Stimulated activated CD8-positive, alpha-beta memory T cell treated with anti-CD3 and anti-CD28 coated beads, Interleukin-12 subunit alpha, Interleukin-12 subunit beta, amount 100 ng/mL, for 4 hours (primary cell): ENCODE data around the gene RTN4R.

Experiments used
- DNase-seq: peaks from one replicate; pipeline ENCODE4 v3.0.0-alpha.2; 2020; ENCODE audit warnings: low read depth

The RTN4R gene

GRCh38 chr22:20199413-20199842 lies 68.7 kb downstream of the RTN4R start:
- DNase-seq: no peak

- no peak for DNase-seq
Observed at GRCh38 chr22:20198557-20199319, 69.4 kb downstream of the RTN4R start.

DNA sequence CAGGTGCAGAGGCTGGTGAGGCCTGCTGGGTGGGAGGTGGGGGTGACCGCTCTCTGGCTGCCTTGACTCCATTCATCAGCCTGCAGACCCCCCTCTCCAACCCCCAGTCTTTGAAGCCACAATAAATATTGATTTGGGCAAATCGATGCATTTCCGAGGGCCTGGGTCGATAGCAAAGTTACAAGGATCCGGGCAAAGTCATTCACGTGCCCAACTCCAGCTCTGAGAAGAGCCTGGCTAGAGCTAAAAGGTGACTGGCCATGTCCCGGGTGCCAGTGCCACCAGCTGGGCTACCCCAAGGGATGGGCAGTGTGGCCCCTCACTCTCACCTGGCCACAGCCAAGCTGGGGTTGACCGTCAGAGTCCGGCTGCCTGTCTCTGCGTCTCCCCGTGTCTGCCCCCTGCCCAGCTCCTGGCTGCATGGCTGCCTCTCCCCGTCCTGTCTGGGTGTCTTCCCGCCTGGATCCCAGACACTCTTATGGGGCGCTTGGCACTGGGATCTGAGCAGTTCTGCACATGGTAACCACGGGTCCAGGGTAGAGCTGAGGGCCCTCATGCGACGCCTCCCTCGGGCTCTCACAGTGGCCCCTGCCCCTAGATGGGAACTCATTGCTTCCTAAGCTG lies 70.6 kb downstream of the RTN4R start:
- DNase-seq: no peak

- DNase-seq: no peak
Observed at GRCh38 chr22:20196094-20196842, 71.8 kb downstream of the RTN4R start.

DNA sequence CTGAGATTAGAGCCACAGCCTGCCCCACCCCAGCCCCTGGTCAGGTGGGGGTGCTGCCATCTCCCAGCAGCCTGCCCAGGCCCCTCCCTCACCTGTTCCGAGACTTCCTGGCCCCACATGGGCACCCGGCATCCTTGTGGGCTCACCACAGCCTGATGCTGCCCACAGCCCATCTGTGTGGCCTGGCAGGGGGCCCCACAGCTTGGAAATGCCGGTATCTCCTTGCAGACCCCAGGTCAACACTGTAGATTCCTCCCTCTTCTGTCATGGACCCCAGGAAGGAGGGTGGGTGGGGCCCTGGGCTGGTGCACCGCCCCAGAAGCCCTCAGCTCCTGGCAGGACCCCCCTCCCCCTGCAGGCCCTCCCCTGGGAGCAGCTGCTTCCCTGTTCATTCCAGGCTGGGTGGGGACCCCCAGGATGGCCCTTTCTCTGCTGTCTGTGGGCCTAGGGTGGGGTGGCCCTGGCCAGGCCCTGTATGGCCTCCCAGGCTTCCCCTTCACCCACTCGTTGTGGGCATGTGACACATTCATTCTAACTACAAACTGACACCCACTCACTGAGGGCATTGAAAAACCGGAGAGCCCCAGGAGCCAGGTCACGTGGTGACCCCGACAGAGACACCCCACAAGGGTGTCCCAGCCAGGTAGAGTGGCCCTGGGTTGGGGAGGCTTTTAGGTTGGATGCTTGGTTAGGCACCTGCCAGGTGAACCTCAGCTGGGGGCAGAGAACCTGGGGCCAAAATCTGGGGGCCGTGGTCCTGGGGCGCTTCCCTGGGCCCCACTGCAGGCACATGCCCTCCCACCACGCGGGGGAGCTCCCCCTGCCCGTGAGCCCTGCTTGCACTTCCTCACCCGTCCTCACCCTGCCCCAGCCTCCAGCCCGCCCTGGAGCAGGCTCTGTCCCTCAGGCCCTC lies 73.2 kb downstream of the RTN4R start:
- DNase-seq: no peak

GRCh38 chr22:20193761-20194494 lies 74.2 kb downstream of the RTN4R start:
- DNase-seq: no peak

DNA sequence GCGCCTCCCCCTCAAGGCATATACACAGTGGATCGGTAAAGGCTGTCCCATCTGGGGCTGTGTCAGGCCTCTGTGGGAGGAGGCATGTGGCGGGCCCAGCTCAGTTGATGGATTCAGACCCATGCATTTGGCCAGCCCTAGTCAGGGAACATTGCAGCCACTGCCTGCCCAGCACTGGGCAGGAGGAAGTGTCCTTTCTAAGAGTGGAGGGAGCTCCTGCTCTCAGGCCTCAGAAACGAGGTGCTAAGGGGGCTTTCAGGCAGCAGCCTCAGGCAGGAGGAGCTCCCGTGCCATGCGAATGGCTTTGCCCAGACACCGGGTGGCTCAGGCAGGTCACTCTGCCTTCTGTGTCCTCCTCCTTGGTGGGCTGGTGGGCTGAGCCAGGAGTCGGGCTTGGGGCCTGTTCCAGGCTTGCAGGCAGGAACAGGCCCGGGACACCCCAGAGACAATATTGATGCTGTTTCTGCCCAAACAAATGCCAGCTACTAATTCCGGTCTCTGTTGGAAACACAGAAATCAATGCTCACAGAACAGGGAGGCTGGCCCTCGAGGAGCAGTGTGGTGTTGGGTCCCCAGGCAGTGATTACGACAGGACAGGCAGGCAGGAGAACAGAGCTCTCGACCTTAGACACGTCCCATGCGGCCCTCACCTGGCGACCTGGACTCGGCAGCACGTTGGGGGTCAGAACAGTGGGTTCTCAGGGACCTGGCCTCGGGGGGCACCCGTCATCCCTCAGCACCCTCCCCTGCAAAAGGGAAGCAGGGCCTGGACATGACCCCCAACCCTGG lies 75.0 kb downstream of the RTN4R start:
- DNase-seq: no peak

DNA sequence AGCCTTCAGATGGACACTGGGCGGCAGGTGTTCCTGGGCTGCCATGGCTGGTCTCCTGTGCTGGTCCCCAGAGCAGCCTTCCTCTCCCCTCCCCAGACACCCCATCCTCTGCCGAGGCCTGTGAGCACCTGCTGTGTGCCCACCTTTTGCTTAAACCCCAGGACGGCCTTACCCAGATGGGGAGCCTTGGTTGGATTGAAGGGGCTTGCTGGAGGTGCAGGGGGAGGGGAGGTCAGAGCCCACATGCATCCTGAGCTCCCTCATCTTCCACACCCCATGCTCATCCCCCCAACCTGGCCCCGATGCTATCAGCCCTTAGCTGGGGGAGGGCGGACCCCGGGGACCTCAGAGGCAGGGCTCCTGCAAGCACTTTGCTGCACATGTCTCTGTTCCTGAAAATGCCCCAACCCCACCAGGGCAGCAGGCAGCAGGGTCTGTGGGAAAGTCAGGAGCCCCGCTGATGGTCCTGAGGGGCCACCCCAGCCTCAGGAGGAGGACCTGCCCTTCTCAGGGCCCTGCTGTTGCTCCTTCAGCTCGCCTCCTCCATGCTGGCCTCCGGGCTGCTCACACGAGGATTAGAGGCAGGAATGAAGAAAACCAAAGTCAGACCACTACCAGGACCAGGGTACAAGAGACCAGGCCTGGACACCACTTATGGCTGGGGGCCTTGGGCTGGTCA lies 75.7 kb downstream of the RTN4R start:
- no peak for DNase-seq

DNA sequence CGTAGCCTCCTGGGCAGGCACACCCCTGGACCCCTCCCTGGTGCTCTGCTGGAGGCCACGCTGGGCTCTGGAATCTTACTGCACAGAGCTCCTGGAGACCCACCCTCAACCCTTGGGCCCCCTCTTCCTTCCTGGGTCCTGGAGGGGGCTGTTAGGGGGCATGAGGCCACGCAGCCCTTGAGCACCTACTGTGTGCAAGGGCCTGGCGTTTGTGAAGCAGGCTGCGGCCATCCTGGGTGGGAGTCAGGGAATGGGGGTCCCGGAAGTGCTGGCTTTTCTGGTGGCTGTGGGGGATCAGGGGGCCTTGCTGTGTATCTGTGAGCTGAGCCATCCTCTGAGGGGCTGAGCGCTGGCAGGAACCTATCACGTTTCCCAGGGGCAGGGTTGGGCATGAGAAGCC lies 76.3 kb downstream of the RTN4R start:
- no peak for DNase-seq
